Right lung (tissue), 5 donors: Measurements from ENCODE around the gene PRDM4. TPM values are rescaled to one million over a fixed set of nuclear protein-coding genes. Genes with fewer than 3 reads are reported as not detected.
"Not testable (repeated sequence)": the region's sequence is repeated elsewhere in the genome, so short reads cannot be mapped to it uniquely, and the experiment has no call there.

Experiments used
- DNase-seq, 2 donors: peaks; one replicate each; pipeline ENCODE4 v3.0.0-alpha.2; 2013
- polyA plus RNA-seq, 5 donors: library from polyadenylated mRNA; unstranded; fragments of 120-200 nt; gene quantifications; one replicate each; pipeline versions ENCODE4 v1.2.1 to v1.2.3, GENCODE V29; 2013; ENCODE audit warnings: inconsistent platforms in 1 of 5, low replicate concordance in 1 of 5; ENCODE audit not compliant: insufficient read length in 5 of 5, insufficient read depth in 1 of 5

The PRDM4 gene
- polyA plus RNA-seq, 5 donors, result 22.2 to 30.2 (median 24.9) TPM

DNA sequence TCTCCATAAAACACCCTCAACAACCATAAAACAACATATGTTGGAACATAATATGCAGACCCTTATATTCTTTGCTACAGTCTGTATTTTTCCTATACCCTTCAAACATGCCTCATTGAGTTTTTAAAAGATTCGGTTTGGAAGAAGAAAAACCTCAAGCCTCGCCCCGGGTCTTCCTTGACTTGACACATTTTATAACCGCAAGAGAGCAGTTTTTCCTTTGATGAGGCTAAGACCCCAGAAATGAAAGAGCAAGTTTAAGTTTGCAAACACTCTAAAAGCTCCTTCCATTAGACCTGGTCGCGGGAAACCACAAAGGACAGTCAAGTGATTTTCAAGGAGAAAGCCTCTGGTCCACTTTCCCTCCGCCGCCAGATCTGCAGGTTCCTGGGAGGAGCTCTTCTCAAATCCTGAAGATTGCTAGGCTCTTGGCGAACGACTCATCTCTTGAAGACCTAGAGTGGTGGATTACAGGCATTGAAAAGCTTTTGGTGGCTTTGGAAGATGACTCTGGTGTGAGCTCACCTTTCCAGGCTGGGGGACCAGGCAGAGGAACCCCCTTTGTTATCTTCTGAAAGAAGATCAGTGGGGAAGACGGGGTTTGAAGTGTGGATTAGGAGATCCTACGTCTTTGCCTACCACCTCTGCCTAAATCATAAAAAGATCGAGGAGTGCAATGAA, 13.6 kb upstream of the PRDM4 start, which contains the start of gene ASCL4:
Gene ASCL4 (plus strand): TSS at position 356 of the 681 bp plus-strand sequence. CDS start 515 bp downstream, outside the sequence.
- DNase-seq, result no peak

DNA sequence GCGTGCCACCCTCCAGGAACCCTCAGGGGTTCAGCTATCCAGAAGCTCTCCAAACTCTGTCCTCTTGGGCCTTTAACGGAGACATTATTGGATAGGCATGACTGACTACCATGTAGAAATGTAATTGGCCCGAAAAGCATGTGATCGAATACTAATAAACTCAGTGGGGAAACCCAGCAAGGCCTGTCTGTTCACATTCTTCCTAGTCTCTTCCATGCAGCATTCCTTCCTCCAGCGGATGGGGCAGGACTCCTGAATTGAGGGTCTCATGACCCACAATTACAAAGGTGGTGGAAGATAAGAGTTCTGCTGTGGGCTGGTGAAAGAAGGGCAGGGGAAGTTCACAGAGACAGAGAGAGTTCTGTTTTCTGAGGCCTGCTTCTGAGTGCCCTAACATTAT, 6.5 kb upstream of the PRDM4 start:
- DNase-seq, result no peak

DNA sequence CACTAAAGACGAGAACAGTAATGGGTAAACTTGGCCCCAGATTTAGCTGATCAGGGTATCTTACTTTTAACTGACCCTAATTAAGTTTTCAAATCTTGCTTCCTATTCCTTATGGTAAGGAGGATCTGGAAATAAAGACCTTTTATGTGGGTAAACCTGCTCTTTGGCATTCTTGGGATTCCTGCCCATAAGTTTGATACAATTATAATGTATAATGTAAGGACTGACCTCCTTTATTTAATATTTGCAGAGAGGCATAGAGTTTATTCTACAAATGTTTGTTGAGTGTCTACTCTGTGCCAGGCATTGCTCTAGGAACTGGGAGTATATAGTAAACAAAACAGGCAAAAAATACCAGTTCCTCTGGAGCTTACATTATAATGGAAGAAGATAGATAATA, 4.4 kb upstream of the PRDM4 start:
- DNase-seq, result no peak

DNA sequence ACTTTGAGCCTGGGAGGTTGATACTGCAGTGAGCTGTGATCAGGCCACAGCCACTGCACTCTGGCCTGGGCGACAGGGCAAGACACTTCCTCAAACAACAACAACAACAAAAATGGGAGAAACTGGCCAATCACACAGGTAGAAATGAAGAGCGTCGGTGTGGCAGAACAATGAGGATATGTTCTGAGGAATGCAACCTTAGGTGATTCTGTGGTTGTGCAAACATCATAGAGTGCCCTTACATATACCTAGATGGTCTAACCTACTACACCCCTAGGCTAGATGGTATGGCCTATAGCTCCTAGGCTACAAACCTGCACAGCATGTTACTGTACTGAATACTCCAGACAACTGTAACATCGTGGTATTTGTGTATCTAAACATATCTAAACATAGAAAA, 3.7 kb upstream of the PRDM4 start:
- DNase-seq, result no peak

DNA sequence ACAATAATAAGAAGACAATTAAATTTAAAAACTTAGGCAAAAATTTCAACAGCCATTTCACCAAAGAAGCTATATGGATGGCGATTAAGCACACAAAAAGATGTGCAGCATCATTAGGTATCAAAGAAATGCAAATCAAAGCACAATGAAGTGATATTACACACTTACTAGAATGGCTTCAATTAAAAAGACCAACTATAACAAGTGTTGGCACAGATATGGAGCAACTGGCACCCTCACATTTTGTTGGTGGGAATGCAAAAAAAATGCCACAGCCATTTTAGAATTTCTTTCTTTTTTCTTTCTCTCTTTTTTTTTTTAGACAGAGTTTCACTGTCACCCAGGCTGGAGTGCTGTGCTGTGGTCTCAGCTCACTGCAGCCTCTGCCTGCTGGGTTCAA, 1.9 kb upstream of the PRDM4 start:
- DNase-seq, result no peak

DNA sequence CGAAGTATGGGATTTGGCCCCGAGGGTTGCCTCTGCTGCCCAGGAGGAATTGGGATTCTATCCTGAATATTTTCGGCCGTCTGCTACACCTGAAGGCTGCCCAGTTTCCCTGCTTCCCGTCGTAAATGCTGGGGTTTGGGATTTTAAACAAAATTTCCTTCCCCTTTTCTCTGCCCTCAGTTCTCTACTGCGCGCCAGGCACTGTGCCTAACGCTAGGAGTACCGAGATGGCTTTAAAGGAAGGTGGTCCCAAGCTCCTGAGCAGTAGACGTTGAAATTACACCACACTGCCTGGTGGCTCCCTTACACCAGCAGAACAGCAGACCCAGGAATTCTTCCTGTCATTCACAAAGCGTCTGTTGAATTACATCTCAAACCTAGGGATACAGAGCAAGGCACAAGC, 566 bp upstream of the PRDM4 start:
- DNase-seq, result peak in 1 of 2 donors; percentile 17

DNA sequence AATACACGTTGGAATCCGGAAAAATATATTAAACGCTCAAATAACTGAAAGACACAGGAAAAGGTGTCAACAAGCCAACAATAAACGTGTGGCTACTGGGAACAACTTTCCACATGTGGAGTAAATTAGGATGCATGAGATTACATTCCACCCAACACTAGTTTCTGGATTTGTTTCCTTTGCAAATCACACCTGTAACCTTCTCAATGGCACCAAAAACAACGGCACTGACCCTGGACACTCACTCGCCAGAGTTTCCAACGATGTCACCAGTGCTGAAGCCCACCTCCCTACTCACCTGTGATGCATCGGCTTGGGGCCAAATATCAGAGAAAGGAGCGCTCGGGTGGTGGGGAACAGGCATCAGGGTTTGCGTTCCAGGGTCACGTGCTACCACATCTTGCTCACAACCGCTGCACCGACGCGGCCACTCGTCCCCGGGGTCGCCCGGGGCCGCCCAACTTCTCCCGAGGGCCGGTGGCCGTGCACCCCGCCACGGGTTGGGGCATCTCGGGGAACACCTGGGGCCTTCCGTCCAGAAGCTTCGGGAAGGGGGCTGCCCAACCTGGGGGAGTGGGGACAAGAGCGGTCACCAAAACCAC, 629 bp downstream of the PRDM4 start:
- DNase-seq, result peak in 1 of 2 donors; percentile 12

DNA sequence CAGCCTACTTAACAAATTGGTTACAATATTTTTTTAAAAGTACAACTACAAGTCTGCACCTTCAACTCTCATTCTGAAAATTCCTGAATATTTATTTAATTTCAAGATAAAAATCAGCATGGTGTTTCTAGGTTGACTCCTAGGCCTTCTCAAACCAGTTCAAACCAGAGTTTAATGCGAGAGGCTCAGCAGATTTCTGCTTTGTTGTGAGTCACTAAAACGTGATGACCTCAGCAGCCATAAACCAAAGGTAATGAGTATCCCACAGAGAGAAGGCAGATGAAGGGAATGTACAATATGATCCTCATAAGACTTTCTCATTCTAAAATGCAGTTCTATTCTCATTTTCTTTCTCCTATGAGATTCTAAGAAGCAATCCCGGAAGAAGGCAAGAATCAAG, 1.5 kb downstream of the PRDM4 start:
- no peak for DNase-seq

DNA sequence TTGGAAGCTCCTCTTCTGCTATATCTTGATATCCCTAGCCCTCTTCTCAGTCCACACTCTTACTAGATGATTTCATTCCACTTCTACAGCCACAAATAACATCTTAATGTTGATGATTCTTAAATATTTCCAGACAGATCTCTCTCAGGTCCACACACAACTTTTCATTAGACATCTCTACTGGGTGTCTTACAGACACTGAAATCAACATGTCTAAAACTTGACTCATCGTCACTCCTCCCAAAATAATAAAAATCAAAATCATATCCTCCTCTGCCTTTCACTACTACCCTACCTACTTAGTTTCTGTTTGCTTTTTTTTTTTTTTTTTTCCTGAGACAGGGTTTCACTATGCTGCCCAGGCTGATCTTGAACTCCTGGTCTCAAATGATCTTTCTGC, 11.9 kb downstream of the PRDM4 start:
- no peak for DNase-seq

DNA sequence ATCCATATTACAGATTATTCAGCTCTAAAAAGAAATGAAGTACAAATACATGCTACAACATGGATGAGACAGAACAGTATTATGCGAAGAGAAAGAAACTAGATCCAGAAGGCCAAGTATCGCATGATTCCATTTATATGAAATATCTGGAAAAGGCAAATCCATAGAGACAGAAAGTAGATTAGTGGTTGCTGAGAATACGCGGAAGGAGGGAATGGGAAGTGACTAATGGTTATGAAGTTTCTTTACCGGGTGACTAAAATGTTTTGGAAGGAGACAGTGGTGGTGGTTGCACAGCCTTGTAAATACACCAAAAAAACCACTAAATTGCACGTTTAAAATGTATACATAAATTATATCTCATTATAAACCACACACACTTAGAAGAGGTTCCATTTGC, 12.5 kb downstream of the PRDM4 start:
- DNase-seq, result no peak

DNA sequence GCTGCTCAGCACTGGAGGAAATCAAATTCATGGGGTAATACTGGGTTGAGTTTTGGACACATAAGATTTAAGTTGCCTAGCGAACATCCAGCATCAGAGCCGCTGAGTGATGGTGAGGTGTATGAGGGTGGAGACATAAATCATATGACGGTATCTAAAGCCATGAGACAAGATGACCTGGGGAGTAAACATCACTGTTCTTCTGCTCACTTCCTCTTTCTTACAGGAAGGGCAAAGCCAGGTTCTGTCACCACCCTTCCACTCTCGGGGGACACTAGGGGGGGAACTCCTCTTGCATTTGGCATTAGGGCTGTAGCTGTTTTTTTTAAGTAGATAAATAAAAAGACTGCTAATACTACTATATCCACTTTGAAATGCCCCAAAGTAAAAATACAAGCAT, 24.0 kb downstream of the PRDM4 start:
- no peak for DNase-seq

DNA sequence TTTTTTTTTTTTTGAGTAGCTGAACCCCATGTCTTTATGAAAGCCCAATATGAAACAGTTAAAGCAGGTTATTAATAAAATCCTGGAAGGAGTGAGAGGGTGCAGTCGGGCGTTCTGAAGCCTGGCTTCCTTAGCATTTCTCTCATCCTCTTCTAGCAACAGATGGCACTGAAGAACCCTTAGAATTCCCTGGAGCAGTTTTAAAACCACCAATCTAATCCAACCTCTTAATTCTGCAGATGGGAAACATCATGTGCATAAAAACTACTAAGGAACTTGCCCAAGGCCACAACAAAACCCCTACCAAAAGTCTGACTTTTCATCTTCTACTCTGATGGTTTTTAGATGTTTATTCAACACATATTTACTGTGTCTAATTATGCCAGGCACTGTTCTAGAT, 25.2 kb downstream of the PRDM4 start:
- no peak for DNase-seq

DNA sequence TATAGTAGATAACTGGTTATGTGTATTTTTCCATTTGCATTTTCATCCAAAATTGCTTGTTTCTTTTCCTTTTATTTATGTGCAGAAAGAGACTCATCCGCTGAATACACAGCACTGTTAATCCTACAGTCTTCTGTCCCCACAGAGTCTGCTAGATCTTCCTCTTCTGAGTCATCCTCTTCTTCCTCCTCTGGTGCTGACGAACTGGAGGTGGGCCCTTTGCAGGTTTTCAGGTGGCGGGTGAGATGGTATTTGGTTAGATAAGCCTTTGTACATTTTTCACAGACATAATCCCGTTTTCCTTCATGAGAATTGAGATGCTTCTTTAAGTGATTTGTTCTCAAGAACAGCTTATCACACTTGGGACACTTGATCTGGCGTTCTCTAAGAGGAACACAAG, 26.8 kb downstream of the PRDM4 start:
- no peak for DNase-seq

DNA sequence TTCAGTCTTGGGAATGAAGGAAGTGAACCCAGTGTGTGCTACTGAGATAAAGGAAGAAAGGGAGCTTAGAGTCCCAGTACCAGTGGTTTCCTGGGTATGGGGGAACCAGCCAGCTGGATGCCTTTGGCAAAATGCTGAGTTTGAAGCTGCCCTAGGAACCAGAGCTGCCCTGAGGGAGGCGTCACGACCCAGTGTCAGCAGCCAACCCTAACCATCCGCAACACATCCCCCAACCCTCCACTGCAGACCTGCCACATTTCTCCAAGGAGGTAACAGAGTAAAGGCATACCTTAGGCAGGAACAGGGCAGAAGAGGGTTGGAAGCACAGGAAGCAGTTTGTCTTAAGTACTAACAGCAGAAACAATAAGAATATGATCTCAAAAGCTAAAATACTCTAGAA, 28.6 kb downstream of the PRDM4 start:
- DNase-seq, result no peak

DNA sequence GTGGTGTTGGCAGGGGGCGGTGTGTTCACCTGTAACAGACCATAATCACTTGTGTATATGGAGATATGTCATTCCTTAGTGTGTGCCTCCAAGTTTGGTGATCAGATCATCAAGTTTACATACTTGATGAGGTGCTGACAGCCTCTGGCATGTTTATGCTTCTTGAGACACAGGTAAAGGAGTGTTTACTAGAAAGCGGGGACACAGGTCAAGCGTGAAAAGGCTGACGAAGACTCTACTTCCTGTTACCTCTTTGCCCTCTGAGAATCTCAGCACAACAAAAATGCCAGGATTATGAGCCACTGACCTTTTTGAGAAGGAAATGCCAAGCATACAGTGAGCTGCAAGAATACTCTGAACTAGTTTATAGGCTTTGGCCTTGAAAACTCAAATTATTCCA, 29.6 kb downstream of the PRDM4 start:
- no peak for DNase-seq

DNA sequence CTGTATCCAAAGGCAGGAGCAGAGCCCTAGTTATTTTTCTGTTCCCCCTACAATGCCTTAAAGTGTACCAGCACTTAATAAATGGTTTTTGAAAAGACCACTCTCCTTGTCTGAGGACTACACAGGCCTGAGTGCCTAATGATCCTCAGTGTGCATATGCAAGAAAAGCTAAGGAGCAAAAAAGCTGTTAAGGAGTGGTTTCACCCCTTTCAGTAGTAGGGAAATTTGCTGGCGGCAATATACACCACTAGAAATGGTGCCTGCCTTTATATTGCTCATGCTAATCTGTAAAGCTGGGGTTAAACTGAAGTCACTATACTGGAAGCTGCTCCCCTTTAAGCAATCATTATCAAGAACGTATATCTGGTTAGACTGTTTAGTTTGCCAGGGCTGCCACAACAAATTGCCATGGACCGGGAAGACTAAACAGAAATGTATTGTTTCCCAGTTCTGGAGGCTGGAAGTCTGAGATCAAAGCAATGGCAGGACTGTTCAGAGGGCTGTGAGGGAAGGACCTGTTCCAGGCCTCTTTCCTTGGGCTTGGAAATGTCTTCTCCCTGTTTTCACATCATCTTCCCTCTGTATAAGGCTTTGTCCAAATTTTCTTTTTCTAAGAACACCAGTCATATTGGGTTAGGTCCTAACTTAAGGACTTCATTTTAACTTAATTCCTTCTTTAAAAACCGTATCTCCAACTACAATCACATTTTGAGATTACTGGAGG, 30.2 kb downstream of the PRDM4 start:
- no peak for DNase-seq

DNA sequence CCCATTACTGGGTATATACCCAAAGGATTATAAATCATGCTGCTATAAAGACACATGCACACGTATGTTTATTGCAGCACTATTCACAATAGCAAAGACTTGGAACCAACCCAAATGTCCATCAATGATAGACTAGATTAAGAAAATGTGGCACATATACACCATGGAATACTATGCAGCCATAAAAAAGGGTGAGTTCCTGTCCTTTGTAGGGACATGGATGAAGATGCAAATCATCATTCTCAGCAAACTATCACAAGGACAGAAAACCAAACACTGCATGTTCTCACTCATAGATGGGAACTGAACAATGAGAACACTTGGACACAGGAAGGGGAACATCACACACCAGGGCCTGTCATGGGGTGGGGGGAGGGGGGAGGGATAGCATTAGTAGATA, 33.2 kb downstream of the PRDM4 start:
- not testable (repeated sequence) for DNase-seq

DNA sequence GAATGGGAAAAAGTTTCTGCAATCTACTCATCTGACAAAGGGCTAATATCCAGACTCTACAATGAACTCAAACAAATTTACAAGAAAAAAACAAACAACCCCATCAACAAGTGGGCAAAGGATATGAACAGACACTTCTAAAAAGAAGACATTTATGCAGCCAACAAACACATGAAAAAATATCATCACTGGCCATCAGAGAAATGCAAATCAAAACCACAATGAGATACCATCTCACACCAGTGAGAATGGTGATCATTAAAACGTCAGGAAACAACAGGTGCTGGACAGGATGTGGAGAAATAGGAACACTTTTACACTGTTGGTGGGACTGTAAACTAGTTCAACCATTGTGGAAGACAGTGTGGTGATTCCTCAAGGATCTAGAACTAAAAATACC, 33.6 kb downstream of the PRDM4 start:
- DNase-seq, result not testable (repeated sequence)

DNA sequence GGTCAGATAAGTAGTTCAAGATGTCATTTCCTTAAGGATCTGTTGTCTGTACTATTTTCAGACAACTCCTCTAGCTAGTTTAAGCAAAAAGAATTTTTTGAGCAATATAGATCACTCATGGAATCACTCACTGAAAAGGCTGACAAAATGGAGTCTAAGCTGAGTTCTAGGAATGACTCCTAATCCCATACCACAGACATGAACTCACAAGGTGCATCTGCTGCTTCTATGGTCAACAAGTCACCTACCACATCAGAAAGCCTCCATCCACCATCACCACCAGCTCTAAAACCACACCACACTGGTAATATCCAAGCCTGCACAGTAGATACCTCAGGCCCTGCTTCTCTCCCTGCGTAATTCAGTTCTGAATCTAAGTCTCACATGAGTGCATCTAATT, 42.3 kb downstream of the PRDM4 start:
- no peak for DNase-seq

DNA sequence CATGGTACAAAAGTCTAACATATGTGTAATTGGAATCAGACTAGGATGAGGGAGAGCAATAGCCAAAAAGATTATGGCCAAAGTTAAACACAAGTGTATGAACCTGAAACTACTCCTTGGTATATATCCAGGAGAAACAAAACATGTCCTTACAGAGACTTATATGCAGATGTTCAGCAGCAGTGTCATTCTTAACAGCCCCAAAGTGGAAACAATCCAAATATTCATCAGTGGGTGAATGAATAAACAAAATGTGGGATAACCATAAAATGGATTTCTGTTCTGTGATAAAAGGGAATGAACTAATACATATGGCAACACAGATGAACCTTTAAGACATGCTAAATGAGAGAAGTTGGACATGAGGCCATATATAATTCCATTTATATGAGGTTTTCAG, 45.2 kb downstream of the PRDM4 start:
- DNase-seq, result no peak

DNA sequence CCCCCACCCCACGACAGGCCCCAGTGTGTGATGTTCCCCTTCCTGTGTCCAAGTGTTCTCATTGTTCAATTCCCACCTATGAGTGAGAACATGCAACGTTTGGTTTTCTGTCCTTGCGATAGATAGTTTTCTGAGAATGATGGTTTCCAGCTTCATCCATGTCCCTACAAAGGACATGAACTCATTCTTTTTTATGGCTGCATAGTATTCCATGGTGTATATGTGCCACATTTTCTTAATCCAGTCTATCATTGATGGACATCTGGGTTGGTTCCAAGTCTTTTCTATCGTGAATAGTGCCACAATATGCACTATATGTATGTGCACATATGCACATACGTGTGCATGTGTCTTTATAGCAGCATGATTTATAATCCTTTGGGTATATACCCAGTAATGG, 55.4 kb downstream of the PRDM4 start:
- not testable (repeated sequence) for DNase-seq

DNA sequence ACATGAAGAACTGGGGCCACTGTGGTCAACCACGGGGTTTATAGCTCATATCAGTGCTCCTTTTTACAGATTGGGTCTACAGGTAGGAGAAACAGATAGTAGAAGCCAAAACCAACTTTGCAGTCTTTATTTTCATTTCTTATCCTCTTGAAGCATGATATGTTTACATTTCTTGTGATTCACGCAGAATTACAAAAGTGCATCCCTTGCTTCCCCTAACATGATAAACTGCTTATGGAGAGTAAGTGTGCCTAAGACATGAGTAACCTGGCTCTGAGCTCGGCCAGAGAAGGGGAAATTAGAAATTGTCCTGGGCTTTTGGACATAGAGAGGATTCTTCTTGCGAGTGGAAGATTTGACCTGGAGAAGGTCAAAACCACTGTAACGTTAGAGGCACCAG, 56.9 kb downstream of the PRDM4 start:
- no peak for DNase-seq

DNA sequence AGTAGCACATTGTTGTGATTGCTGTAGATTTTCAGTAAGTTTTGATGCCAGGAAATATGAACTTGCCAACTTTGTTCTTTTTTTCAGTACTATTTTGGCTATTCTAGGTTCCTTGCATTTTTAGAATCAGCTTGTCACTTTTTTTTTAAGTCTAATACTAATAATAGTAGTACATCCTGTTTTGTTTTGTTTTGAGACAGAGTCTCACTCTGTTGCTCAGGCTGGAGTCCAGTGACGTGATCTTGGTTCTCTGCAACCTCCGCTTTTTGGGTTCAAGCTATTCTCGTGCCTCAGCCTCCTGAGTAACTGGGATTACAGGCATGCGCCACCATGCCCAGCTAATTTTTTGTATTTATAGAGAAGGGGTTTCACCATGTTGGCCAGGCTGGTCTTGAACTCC, 58.8 kb downstream of the PRDM4 start:
- DNase-seq, result no peak
